Activated naive CD8-positive, alpha-beta T cell treated with anti-CD3 and anti-CD28 coated beads, Interleukin-2, amount 50 U/mL, for 24 hours (primary cell): Measurements from ENCODE around the gene CIPC.

Experiments
- ATAC-seq: fragments of 150-1000 bp; cut with Tn5 transposase; one replicate; pipeline ENCODE4 v1.10.0; 2021
- DNase-seq: peaks from one replicate; pipeline ENCODE4 v3.0.0; 2021
- H3K27ac Mint-ChIP-seq: one replicate; pipeline ENCODE4 v1.8.0; 2021; ENCODE audit warnings: mild to moderate bottlenecking, mixed read lengths
- H3K27me3 Mint-ChIP-seq: one replicate; pipeline ENCODE4 v1.8.0; 2021; ENCODE audit warnings: mixed read lengths
- H3K36me3 Mint-ChIP-seq: one replicate; pipeline ENCODE4 v1.8.0; 2021; ENCODE audit warnings: low read depth, mixed read lengths
- H3K4me1 Mint-ChIP-seq: one replicate; pipeline ENCODE4 v1.8.0; 2021; ENCODE audit warnings: mixed read lengths
- H3K4me3 Mint-ChIP-seq: one replicate; pipeline ENCODE4 v1.8.0; 2021; ENCODE audit warnings: mild to moderate bottlenecking, moderate library complexity, mixed read lengths
- H3K9me3 Mint-ChIP-seq: one replicate; pipeline ENCODE4 v1.8.0; 2021; ENCODE audit warnings: mixed read lengths

Gene CIPC

DNA sequence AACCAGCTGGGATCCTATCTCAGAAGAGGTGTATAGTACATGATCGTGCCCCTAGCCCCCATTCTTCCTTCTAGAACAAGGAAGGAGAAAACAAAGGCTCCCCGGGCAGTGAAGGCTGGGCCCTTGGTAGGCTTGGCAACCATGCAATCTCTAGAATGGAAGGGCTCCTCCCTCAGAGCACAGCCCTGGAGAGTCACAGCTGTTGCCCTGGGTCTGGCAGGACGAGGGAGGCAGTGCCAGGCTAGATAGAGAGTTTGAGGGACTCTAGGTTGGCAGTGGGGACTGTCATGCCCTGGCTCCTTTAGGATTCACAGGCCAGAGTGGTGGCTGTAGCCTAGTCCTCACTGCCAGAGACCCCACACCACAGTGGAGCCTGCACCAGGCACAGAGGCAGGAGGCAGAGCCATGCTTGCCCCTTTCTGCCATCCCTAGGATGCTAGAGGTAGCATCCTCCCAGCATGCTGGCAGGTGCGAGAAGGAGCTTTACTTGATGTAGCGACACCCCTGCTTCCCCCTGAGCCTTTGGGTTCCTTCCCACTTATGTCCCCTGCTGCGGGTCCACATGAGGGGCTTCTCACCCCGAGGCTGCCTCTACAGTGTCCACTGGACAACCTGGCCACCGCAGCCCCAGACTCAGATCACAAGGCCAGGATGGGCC lies 33.4 kb upstream of the CIPC start:
- DNase-seq (no peak), ATAC-seq (no peak)
- Mint-ChIP-seq H3K4me1 (no peaks in the 10 kb centered on the region), H3K36me3 (no peaks in the 10 kb centered on the region), H3K9me3 (no peaks in the 10 kb centered on the region), H3K27me3 (peaks cover 3% of the 10 kb centered on the region), H3K27ac (no peak overlapping the region), H3K4me3 (no peak overlapping the region)

GRCh38 chr14:77065851-77066577 lies 32.0 kb upstream of the CIPC start:
- H3K4me1 Mint-ChIP-seq = no peaks in the 10 kb centered on the region
- no peaks in the 10 kb centered on the region for H3K9me3 Mint-ChIP-seq
- no peak for ATAC-seq
- H3K27ac Mint-ChIP-seq = no peak overlapping the region
- H3K4me3 Mint-ChIP-seq = no peak overlapping the region
- H3K27me3 Mint-ChIP-seq = peaks cover 7% of the 10 kb centered on the region
- H3K36me3 Mint-ChIP-seq = no peaks in the 10 kb centered on the region
- no peak for DNase-seq

DNA sequence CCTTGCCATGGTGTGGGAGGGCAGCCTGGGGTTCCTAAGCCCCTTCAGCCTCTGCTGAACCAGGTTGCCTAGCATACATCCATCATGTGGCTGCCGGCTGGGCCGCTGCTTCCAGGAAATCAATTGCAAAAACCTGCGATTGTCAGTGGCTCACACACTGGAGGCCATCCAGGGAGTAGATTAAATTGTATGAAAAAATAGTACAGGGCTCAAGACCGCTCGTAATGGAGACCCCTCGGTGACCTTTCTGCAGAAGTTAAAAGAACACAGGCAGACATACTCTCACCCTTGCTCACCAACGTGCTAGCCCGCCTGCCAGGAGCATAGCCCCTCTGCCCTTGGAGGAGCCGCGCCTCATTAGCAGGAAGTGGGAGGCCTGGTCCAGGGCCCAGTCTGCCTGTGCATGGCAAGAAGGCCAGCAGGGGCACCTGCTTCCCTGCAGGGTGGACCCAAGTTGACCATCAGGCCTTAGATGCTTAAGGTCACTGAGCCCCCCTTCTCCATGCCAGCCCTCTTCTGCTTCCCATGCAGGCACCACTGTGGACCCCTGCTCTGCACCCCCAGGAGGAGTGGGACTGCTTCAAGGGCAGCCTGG lies 31.4 kb upstream of the CIPC start:
- DNase-seq (no peak), ATAC-seq (no peak)
- Mint-ChIP-seq H3K9me3 (no peaks in the 10 kb centered on the region), H3K4me1 (no peaks in the 10 kb centered on the region), H3K4me3 (no peak overlapping the region), H3K27me3 (peaks cover 9% of the 10 kb centered on the region), H3K36me3 (no peaks in the 10 kb centered on the region), H3K27ac (no peak overlapping the region)

- Mint-ChIP-seq H3K4me1 (no peaks in the 10 kb centered on the region), H3K27me3 (peaks cover 9% of the 10 kb centered on the region), H3K4me3 (no peak overlapping the region), H3K36me3 (no peaks in the 10 kb centered on the region), H3K27ac (no peak overlapping the region), H3K9me3 (no peaks in the 10 kb centered on the region)
- ATAC-seq (peak; percentile 66), DNase-seq (peak; percentile 66)
Measured at GRCh38 chr14:77067632-77068516, 30.2 kb upstream of the CIPC start.

DNA sequence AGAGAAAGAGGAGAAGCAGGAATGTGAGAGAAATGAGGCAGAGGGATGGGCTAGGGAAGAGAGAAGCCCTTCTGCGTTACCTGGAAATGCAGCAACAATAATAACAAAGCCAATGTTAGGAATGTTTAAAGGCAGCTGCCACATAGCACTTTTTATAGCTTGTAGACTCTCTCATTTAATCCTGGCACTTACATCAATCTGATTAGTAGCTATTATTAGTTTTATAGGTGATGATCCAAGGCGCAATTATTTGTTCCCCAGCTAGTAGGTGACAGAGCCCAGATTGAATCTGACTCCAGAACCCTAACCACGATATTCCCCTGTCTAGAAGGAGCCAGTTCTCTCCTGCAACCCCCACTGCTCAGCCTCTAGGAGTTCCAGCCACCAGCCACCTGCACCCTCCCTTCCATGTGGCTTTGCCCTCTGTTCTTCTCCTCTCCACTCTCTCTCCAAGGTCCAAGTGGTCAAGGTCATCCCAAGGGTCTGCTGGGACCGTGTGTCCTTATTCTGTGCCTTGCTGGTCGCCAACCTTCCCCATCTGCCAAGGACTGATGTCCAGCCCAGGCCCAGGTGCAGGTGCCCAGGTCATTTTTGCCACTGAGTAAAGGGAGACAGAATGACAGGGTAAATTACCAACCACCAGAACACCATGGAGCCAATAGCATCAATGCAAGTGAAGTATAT lies 29.4 kb upstream of the CIPC start:
- peaks cover 9% of the 10 kb centered on the region for H3K27me3 Mint-ChIP-seq
- no peak for ATAC-seq
- H3K9me3 Mint-ChIP-seq = no peaks in the 10 kb centered on the region

DNA sequence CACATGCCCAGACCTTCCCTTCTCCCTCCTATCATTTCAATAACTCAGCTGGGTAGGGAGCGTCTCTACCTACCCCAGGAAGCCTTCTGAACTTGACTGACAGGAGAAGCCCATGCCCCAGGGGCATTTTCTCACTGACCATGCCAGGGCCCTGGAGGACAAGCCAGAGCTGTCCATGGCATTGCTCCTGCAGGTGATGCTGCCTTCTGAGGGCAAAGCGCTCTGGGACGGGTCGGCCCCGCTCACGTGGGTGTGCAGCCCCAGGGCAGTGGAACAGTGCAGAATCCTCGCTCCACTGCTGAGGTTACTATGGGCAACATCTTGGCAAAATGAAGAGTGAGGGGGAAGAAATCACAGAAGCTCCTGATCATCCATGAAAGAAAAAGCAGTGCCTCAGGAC lies 28.5 kb upstream of the CIPC start:
- no peaks in the 10 kb centered on the region for H3K9me3 Mint-ChIP-seq
- ATAC-seq (no peak), DNase-seq (no peak)
- peaks cover 9% of the 10 kb centered on the region for H3K27me3 Mint-ChIP-seq
- H3K27ac Mint-ChIP-seq = no peak overlapping the region
- no peaks in the 10 kb centered on the region for H3K4me1 Mint-ChIP-seq
- no peaks in the 10 kb centered on the region for H3K36me3 Mint-ChIP-seq
- H3K4me3 Mint-ChIP-seq = no peak overlapping the region

More for the DNA sequence above, 29.4 kb upstream of the CIPC start:
- Mint-ChIP-seq H3K36me3 (no peaks in the 10 kb centered on the region), H3K4me1 (no peaks in the 10 kb centered on the region), H3K27ac (no peak overlapping the region), H3K4me3 (no peak overlapping the region)
- no peak for DNase-seq

DNA sequence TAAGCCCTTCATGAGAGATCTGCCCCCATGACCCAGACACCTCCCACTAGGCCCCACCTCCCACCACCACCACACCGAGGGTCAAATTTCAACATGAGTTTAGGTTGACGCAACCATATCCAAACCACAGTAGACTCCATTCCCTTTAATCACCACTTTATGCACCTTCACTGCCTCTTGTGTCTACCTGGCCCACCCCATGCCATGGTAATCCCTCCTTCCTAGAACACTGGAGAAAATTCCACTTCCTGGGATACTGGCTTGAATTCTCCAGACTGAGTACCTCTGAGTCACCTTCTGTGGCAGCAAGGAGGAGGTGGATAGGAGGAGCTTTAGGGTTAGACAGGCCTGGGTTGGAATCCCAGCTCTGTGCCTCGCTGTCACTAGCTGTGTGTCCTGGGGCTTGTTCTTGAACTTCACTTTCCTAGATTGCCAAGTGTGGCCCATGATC lies 26.1 kb upstream of the CIPC start:
- DNase-seq (no peak), ATAC-seq (no peak)
- peaks cover 9% of the 10 kb centered on the region for H3K27me3 Mint-ChIP-seq
- no peaks in the 10 kb centered on the region for H3K4me1 Mint-ChIP-seq
- H3K36me3 Mint-ChIP-seq = no peaks in the 10 kb centered on the region
- H3K27ac Mint-ChIP-seq = no peak overlapping the region
- H3K4me3 Mint-ChIP-seq = no peak overlapping the region
- no peaks in the 10 kb centered on the region for H3K9me3 Mint-ChIP-seq

- H3K4me1 Mint-ChIP-seq = no peaks in the 10 kb centered on the region
- no peak overlapping the region for H3K4me3 Mint-ChIP-seq
Measured at GRCh38 chr14:77074969-77075368, 23.1 kb upstream of the CIPC start.

GRCh38 chr14:77076113-77076631 lies 21.9 kb upstream of the CIPC start:
- Mint-ChIP-seq H3K4me3 (no peak overlapping the region), H3K36me3 (no peaks in the 10 kb centered on the region), H3K27ac (no peak overlapping the region), H3K9me3 (peaks cover 8% of the 10 kb centered on the region), H3K27me3 (peaks cover 1% of the 10 kb centered on the region), H3K4me1 (no peaks in the 10 kb centered on the region)
- DNase-seq (no peak), ATAC-seq (no peak)

More at GRCh38 chr14:77074969-77075368, 23.1 kb upstream of the CIPC start:
- DNase-seq (no peak), ATAC-seq (no peak)
- Mint-ChIP-seq H3K36me3 (no peaks in the 10 kb centered on the region), H3K27me3 (peaks cover 3% of the 10 kb centered on the region), H3K27ac (no peak overlapping the region), H3K9me3 (peaks cover 5% of the 10 kb centered on the region)

DNA sequence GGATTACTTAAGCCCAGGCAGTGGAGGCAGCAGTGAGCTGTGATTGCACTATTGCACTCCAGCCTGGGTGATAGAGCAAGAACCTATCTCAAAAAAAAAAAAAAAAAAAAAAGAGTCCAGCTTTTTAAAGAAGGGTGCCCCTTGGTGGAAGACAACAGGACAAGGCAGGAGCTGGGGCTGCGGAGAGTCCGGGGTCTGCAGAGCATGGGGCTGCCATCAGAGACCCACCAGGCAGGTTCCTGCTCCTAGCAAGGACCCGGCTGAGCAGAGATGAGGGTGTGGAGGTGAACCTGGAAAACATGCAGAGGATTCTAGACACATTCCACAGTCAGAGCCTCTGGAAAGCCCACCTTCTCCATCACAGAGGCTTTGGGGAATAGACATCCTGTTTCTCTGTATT lies 21.0 kb upstream of the CIPC start:
- DNase-seq = no peak
- Mint-ChIP-seq H3K4me1 (no peaks in the 10 kb centered on the region), H3K27ac (no peak overlapping the region), H3K27me3 (no peaks in the 10 kb centered on the region), H3K36me3 (no peaks in the 10 kb centered on the region), H3K9me3 (peaks cover 8% of the 10 kb centered on the region), H3K4me3 (no peak overlapping the region)
- ATAC-seq = no peak

DNA sequence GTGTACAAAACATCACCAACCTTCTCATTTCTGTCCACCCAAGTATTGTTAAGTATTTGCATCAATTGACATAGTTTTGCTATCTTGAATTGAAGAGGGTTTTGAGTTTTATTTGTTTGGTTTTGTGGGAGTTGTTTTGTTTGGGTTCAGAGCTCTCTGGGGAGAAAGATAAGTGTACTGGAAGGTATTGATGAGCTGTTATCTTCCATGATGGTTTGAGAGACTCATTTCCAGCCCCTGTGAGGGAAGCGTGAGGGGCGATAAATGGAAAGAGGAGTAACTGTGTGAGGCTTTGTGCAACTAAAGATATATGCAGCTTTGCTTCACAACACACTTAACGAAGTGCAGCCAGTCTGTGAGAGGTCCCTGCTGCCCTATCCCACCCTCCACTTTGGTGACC lies 15.7 kb upstream of the CIPC start:
- DNase-seq (no peak), ATAC-seq (no peak)
- no peaks in the 10 kb centered on the region for H3K36me3 Mint-ChIP-seq
- H3K9me3 Mint-ChIP-seq = peaks cover 8% of the 10 kb centered on the region
- H3K4me3 Mint-ChIP-seq = no peak overlapping the region
- H3K27ac Mint-ChIP-seq = no peak overlapping the region
- no peaks in the 10 kb centered on the region for H3K27me3 Mint-ChIP-seq
- peaks cover 2% of the 10 kb centered on the region for H3K4me1 Mint-ChIP-seq

DNA sequence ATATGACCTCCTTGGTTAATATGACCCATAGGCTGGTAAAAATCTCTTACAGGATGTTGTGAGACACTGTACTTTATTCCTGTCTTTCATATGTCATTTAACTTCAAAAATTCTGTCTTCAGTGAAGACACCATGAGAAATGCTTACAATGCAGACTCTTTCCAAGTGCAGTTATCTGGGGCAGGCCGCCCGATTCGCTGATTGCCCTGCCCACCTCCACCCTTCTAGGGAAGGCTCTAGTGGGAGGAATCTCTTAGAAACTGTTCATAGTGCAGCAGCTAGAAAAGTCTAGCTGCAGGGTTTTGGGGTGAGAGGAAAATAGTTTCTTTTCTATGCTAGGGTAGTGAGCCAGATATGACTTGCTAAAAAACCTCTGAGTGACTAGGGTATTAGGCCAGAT lies 15.0 kb upstream of the CIPC start:
- no peak for ATAC-seq
- no peak overlapping the region for H3K27ac Mint-ChIP-seq
- no peaks in the 10 kb centered on the region for H3K36me3 Mint-ChIP-seq
- peaks cover 2% of the 10 kb centered on the region for H3K4me1 Mint-ChIP-seq
- H3K9me3 Mint-ChIP-seq = peaks cover 8% of the 10 kb centered on the region
- H3K4me3 Mint-ChIP-seq = no peak overlapping the region
- H3K27me3 Mint-ChIP-seq = no peaks in the 10 kb centered on the region
- DNase-seq = no peak

- no peaks in the 10 kb centered on the region for H3K36me3 Mint-ChIP-seq
- H3K27me3 Mint-ChIP-seq = peaks cover 2% of the 10 kb centered on the region
- no peak overlapping the region for H3K4me3 Mint-ChIP-seq
- H3K4me1 Mint-ChIP-seq = peaks cover 2% of the 10 kb centered on the region
- peaks cover 3% of the 10 kb centered on the region for H3K9me3 Mint-ChIP-seq
- ATAC-seq = no peak
- H3K27ac Mint-ChIP-seq = no peak overlapping the region
- DNase-seq = no peak
Measured at GRCh38 chr14:77084985-77085384, 13.1 kb upstream of the CIPC start.

GRCh38 chr14:77085538-77085937 lies 12.5 kb upstream of the CIPC start:
- no peak overlapping the region for H3K27ac Mint-ChIP-seq
- H3K4me3 Mint-ChIP-seq = no peak overlapping the region
- H3K36me3 Mint-ChIP-seq = no peaks in the 10 kb centered on the region
- H3K9me3 Mint-ChIP-seq = peaks cover under 1% of the 10 kb centered on the region
- DNase-seq = no peak
- peaks cover 2% of the 10 kb centered on the region for H3K27me3 Mint-ChIP-seq
- H3K4me1 Mint-ChIP-seq = peaks cover 2% of the 10 kb centered on the region
- no peak for ATAC-seq
